GM12878 (cell line): ENCODE measurements around the gene HS6ST3. TPM values are rescaled to one million over a fixed set of nuclear protein-coding genes. Genes with fewer than 3 reads are reported as not detected.

Source experiments
- ATAC-seq: fragments of 200-7000 bp; cut with Tn5 transposase; 3 replicates; pipeline ENCODE4 v1.9.1; 2020; ENCODE audit warnings: mild to moderate bottlenecking, moderate library complexity
- BruUV-seq: library from RNA; stranded (reverse); fragments of 400-500 nt; replicated peaks from 2 replicates; lab custom pipeline; 2021; lab: Mats Ljungman, UMichigan
- CTCF ChIA-PET: fragments of 300-600 bp; sonication (Branson Sonifier 250); formaldehyde crosslinking; extraction: SDS; loops from one replicate; lab custom pipeline; 2021; ENCODE audit warnings: inconsistent platforms; lab: Yijun Ruan, JAX
- POLR2A ChIA-PET: fragments of 350-600 bp; formaldehyde crosslinking; extraction: SDS; loops from one replicate; lab custom pipeline; 2021; ENCODE audit warnings: inconsistent platforms; lab: Charles Lee
- RAD21 ChIA-PET: fragments of 300-600 bp; sonication (Branson Sonifier 250); formaldehyde crosslinking; loops from one replicate; lab custom pipeline; 2023; ENCODE audit warnings: antibody characterized with exemption; ENCODE audit not compliant: unreplicated experiment; lab: Charles Lee
- SMC1A ChIA-PET: fragments of 300-600 bp; sonication (Branson Sonifier 250); formaldehyde crosslinking; loops from one replicate; lab custom pipeline; 2023; ENCODE audit not compliant: unreplicated experiment, uncharacterized antibody; lab: Charles Lee
- DNase-seq: peaks from one replicate; pipeline ENCODE4 v3.0.0-alpha.2; 2011; ENCODE audit warnings: low read depth, low spot score
- FAIRE-seq: peaks from 3 replicates; lab custom pipeline; 2011; peaks lifted over from hg19 to GRCh38; lab: Jason Lieb, UNC
- H2AFZ ChIP-seq: 2 replicates; pipeline ENCODE4 v1.6.0; 2011; ENCODE audit warnings: low read depth, low read length, control low read depth; ENCODE audit not compliant: control insufficient read depth
- H3K27ac ChIP-seq: 2 replicates; pipeline ENCODE4 v1.5.1; 2011; ENCODE audit warnings: control low read depth; ENCODE audit not compliant: control insufficient read depth, insufficient read depth
- H3K27me3 ChIP-seq, 2 experiments: replicated peaks in 1 of 2; 2 replicates each; pipeline versions ENCODE4 v1.6.0 to v1.6.1; 2011; ENCODE audit warnings: low read length in 1 of 2; ENCODE audit not compliant: control insufficient read depth in 2 of 2, insufficient read depth in 2 of 2
- H3K36me3 ChIP-seq, 2 experiments: 2 replicates each; pipeline ENCODE4 v1.5.1; 2011; ENCODE audit warnings: low read length in 1 of 2; ENCODE audit not compliant: control insufficient read depth in 2 of 2, insufficient read depth in 2 of 2
- H3K4me1 ChIP-seq: 2 replicates; pipeline ENCODE4 v1.6.1; 2011; ENCODE audit warnings: mild to moderate bottlenecking, low read length, moderate library complexity, mixed read lengths; ENCODE audit not compliant: control insufficient read depth, insufficient read depth
- H3K4me2 ChIP-seq: 2 replicates; pipeline ENCODE4 v1.6.0; 2011; ENCODE audit warnings: control low read depth; ENCODE audit not compliant: control insufficient read depth, insufficient read depth
- H3K4me3 ChIP-seq: fragments of 200-600 bp; sonication (generic); 2 replicates; pipeline ENCODE4 v1.5.1; 2016
- H3K79me2 ChIP-seq: 2 replicates; pipeline ENCODE4 v1.6.0; 2011; ENCODE audit warnings: low read length; ENCODE audit not compliant: control insufficient read depth, insufficient read depth
- H3K9ac ChIP-seq: 2 replicates; pipeline ENCODE4 v1.8.0; 2011; ENCODE audit warnings: low read length, control low read depth, mixed read lengths; ENCODE audit not compliant: control insufficient read depth, insufficient read depth
- H3K9me3 ChIP-seq: replicated peaks from 3 replicates; pipeline ENCODE4 v1.5.1; 2011; ENCODE audit warnings: mild to moderate bottlenecking, low read length; ENCODE audit not compliant: control insufficient read depth, insufficient read depth
- H4K20me1 ChIP-seq: 2 replicates; pipeline ENCODE4 v1.6.0; 2011; ENCODE audit not compliant: control insufficient read depth, insufficient read depth
- ESRRA ChIP-seq: IDR thresholded peaks from 2 replicates; pipeline ENCODE4 v1.6.1; 2012; ENCODE audit warnings: mild to moderate bottlenecking, low read length, improper control_type of control experiment
- JUNB ChIP-seq: IDR thresholded peaks from 2 replicates; pipeline ENCODE4 v1.6.1; 2016; ENCODE audit warnings: antibody characterized with exemption, mild to moderate bottlenecking
- MYB ChIP-seq: fragments of 150-350 bp; IDR thresholded peaks from 2 replicates; pipeline ENCODE4 v1.6.1; 2014; ENCODE audit warnings: mild to moderate bottlenecking, low read depth, low read length, borderline replicate concordance
- NR2C1 ChIP-seq: fragments of 450-650 bp; IDR thresholded peaks from 2 replicates; pipeline ENCODE4 v1.6.1; 2017; ENCODE audit warnings: antibody characterized with exemption, mild to moderate bottlenecking, moderate library complexity
- RUNX3 ChIP-seq: IDR thresholded peaks from 2 replicates; pipeline ENCODE4 v1.6.1; 2012; ENCODE audit warnings: low read length, inconsistent platforms
- ZNF384 ChIP-seq: IDR thresholded peaks from 2 replicates; pipeline ENCODE4 v1.6.1; 2012; ENCODE audit warnings: low read depth, mild to moderate bottlenecking, low read length, improper control_type of control experiment, borderline replicate concordance
- in situ Hi-C: fragments of 300-500 bp; cut with MboI; formaldehyde crosslinking; loops from 9 replicates; pipeline ENCODE4 v1.14.3; 2018; ENCODE audit warnings: mixed read lengths
- intact Hi-C: fragments of 100-400 bp; cut with micrococcal nuclease; formaldehyde crosslinking; loops from one replicate; pipeline ENCODE4 v1.14.2; 2022; ENCODE audit not compliant: unreplicated experiment
- polyA plus RNA-seq, 11 experiments: library from polyadenylated mRNA; depleted of rRNA in 4 of 11; unstranded in 6 of 11; stranded (reverse) in 5 of 11; fragments of >200 nt; fragmentation: Nextera tagmentation in 4 of 11; fragmentation: Illumina TruSeq in 1 of 11; extraction: Ambion mirVana in 4 of 11; extraction: Trizol in 1 of 11; gene quantifications; 1 replicate in 1 of 11; 2 replicates in 10 of 11; pipeline versions ENCODE4 v1.2.1 to v1.2.3, GENCODE V29; 2011 to 2016; ENCODE audit warnings: inconsistent platforms in 2 of 11, missing spikeins in 2 of 11, low read depth in 1 of 11
- total RNA-seq, 4 experiments: library from RNA; depleted of rRNA in 3 of 4; stranded (reverse); fragments of >200 nt in 3 of 4; fragmentation: Illumina TruSeq in 1 of 4; extraction: Trizol in 1 of 4; gene quantifications; 2 replicates each; pipeline versions ENCODE4 v1.2.1 to v1.2.3, GENCODE V29; 2013 to 2021
- TF ChIP-seq, protein P1 (sequence below): IDR thresholded peaks from 2 replicates; pipeline ENCODE4 v1.6.1; 2012; ENCODE audit warnings: low read depth, low read length, improper control_type of control experiment
- TF ChIP-seq, protein P2 (sequence below): fragments of 450-650 bp; IDR thresholded peaks from 2 replicates; pipeline ENCODE4 v1.6.1; 2017; ENCODE audit warnings: mild to moderate bottlenecking, moderate library complexity
- TF ChIP-seq, protein P3 (sequence below): fragments of 450-650 bp; IDR thresholded peaks from 2 replicates; pipeline ENCODE4 v1.6.1; 2018; ENCODE audit warnings: mild to moderate bottlenecking, low read depth, moderate library complexity; ENCODE audit not compliant: partially characterized antibody

The HS6ST3 gene
- total and polyA plus RNA-seq, 10 of the 15 experiments (the other 5 are each of a cell fraction or from before 2014, with no cell fraction given), result under 0.01 to 2.9 TPM; not detected in 8

DNA sequence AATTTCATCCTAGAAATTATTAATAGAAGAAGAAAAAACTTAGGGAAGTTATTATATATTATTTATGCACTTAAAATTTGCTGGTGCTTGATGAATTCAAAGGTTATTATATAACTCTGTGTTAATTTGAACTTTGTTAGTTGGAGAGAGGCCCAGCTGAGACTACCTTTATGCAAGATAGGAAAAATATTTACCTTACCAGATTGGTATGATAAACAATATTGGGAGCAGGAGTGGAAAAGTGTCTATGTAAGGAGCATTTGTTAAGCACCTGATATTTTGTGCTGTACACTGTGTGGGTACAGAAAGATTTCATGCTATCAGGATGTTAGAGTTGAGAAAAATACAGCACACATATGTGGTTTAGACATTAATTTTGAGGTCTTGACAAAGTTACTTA, 547.1 kb downstream of the HS6ST3 start:
- ATAC-seq, result no peak
- Histone ChIP-seq H3K79me2 (no peaks in the 10 kb centered on the region), H2AFZ (no peak overlapping the region), H3K9me3 (no peaks in the 10 kb centered on the region), H3K4me2 (no peak overlapping the region), H3K27me3 (no peaks in the 10 kb centered on the region), H3K27ac (no peak overlapping the region), H3K9ac (no peak overlapping the region), H3K4me1 (no peaks in the 10 kb centered on the region), H3K4me3 (no peak overlapping the region), H3K36me3 (no peaks in the 10 kb centered on the region), H4K20me1 (no peaks in the 10 kb centered on the region)
- no peak for FAIRE-seq
- in situ Hi-C loops (no loop called here), intact Hi-C loops (no loop called here)
- RAD21 ChIA-PET, result no interaction called here
- CTCF ChIA-PET, result interaction anchor here (0.6 kb wide), 1 partner anchor 11 kb away, joined by 3 read pairs; no protein-coding TSS in a partner anchor
- BruUV-seq, result no TSS peak
- no peak for DNase-seq
- POLR2A ChIA-PET, result no interaction called here
- SMC1A ChIA-PET, result no interaction called here
- TF ChIP-seq ZNF384 (no peak), RUNX3 (no peak), MYB (no peak), ESRRA (no peak), NR2C1 (no peak), JUNB (no peak)
- TF ChIP-seq, protein P1, sequence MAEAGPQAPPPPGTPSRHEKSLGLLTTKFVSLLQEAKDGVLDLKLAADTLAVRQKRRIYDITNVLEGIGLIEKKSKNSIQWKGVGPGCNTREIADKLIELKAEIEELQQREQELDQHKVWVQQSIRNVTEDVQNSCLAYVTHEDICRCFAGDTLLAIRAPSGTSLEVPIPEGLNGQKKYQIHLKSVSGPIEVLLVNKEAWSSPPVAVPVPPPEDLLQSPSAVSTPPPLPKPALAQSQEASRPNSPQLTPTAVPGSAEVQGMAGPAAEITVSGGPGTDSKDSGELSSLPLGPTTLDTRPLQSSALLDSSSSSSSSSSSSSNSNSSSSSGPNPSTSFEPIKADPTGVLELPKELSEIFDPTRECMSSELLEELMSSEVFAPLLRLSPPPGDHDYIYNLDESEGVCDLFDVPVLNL, result no peak
- TF ChIP-seq, protein P2, sequence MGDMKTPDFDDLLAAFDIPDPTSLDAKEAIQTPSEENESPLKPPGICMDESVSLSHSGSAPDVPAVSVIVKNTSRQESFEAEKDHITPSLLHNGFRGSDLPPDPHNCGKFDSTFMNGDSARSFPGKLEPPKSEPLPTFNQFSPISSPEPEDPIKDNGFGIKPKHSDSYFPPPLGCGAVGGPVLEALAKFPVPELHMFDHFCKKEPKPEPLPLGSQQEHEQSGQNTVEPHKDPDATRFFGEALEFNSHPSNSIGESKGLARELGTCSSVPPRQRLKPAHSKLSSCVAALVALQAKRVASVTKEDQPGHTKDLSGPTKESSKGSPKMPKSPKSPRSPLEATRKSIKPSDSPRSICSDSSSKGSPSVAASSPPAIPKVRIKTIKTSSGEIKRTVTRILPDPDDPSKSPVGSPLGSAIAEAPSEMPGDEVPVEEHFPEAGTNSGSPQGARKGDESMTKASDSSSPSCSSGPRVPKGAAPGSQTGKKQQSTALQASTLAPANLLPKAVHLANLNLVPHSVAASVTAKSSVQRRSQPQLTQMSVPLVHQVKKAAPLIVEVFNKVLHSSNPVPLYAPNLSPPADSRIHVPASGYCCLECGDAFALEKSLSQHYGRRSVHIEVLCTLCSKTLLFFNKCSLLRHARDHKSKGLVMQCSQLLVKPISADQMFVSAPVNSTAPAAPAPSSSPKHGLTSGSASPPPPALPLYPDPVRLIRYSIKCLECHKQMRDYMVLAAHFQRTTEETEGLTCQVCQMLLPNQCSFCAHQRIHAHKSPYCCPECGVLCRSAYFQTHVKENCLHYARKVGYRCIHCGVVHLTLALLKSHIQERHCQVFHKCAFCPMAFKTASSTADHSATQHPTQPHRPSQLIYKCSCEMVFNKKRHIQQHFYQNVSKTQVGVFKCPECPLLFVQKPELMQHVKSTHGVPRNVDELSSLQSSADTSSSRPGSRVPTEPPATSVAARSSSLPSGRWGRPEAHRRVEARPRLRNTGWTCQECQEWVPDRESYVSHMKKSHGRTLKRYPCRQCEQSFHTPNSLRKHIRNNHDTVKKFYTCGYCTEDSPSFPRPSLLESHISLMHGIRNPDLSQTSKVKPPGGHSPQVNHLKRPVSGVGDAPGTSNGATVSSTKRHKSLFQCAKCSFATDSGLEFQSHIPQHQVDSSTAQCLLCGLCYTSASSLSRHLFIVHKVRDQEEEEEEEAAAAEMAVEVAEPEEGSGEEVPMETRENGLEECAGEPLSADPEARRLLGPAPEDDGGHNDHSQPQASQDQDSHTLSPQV, result no peak
- TF ChIP-seq, protein P3, sequence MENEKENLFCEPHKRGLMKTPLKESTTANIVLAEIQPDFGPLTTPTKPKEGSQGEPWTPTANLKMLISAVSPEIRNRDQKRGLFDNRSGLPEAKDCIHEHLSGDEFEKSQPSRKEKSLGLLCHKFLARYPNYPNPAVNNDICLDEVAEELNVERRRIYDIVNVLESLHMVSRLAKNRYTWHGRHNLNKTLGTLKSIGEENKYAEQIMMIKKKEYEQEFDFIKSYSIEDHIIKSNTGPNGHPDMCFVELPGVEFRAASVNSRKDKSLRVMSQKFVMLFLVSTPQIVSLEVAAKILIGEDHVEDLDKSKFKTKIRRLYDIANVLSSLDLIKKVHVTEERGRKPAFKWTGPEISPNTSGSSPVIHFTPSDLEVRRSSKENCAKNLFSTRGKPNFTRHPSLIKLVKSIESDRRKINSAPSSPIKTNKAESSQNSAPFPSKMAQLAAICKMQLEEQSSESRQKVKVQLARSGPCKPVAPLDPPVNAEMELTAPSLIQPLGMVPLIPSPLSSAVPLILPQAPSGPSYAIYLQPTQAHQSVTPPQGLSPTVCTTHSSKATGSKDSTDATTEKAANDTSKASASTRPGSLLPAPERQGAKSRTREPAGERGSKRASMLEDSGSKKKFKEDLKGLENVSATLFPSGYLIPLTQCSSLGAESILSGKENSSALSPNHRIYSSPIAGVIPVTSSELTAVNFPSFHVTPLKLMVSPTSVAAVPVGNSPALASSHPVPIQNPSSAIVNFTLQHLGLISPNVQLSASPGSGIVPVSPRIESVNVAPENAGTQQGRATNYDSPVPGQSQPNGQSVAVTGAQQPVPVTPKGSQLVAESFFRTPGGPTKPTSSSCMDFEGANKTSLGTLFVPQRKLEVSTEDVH, result no peak
